ENCODE results near the gene CPN1.

The CPN1 gene

GRCh38 chr10:100075426-100076220, 6.0 kb downstream of the CPN1 start:
- DNase-seq = no peak

- no peak for DNase-seq
Measured at GRCh38 chr10:100072514-100072913, 9.2 kb downstream of the CPN1 start.

GRCh38 chr10:100071529-100071928, 10.1 kb downstream of the CPN1 start:
- DNase-seq = no peak

GRCh38 chr10:100067466-100067865, 14.2 kb downstream of the CPN1 start:
- no peak for DNase-seq

- DNase-seq = no peak
Measured at GRCh38 chr10:100065084-100065660, 16.5 kb downstream of the CPN1 start.

- no peak for DNase-seq
Measured at GRCh38 chr10:100061401-100061800, 20.3 kb downstream of the CPN1 start.

GRCh38 chr10:100057948-100058347, 23.7 kb downstream of the CPN1 start:
- no peak for DNase-seq

- DNase-seq = no peak
Measured at GRCh38 chr10:100053686-100054460, 27.8 kb downstream of the CPN1 start.

GRCh38 chr10:100046021-100046486, 35.6 kb downstream of the CPN1 start:
- DNase-seq = peak; percentile 40

- DNase-seq = no peak
Measured at GRCh38 chr10:100045592-100045991, 36.1 kb downstream of the CPN1 start.

GRCh38 chr10:100043796-100044195, 37.9 kb downstream of the CPN1 start:
- no peak for DNase-seq

GRCh38 chr10:100043344-100043743, 38.3 kb downstream of the CPN1 start:
- no peak for DNase-seq

- DNase-seq = no peak
Measured at GRCh38 chr10:100041306-100042002, 40.2 kb downstream of the CPN1 start.

GRCh38 chr10:100038561-100039071, 43.1 kb downstream of the CPN1 start:
- DNase-seq = no peak

- no peak for DNase-seq
Measured at GRCh38 chr10:100037758-100038315, 43.8 kb downstream of the CPN1 start.

GRCh38 chr10:100036850-100037249, 44.8 kb downstream of the CPN1 start:
- DNase-seq = no peak

- no peak for DNase-seq
Measured at GRCh38 chr10:100033766-100034418, 47.8 kb downstream of the CPN1 start.

- no peak for DNase-seq
Measured at GRCh38 chr10:100027416-100027815, 54.3 kb downstream of the CPN1 start.

GRCh38 chr10:100025576-100025975, 56.1 kb downstream of the CPN1 start:
- DNase-seq = peak; percentile 3

GRCh38 chr10:100024748-100025147, 56.9 kb downstream of the CPN1 start:
- DNase-seq = no peak

GRCh38 chr10:100022403-100022802, 59.3 kb downstream of the CPN1 start:
- DNase-seq = no peak

GRCh38 chr10:100021322-100021721, 60.3 kb downstream of the CPN1 start:
- no peak for DNase-seq

All from NCI-H1105 (cell line).